ENCODE data around the gene CPTP.
A peak's percentile ranks its signal among the peaks of the same experiment; 100 is the strongest.

Gene CPTP

GRCh38 chr1:1291023-1291528 lies 33.5 kb upstream of the CPTP start:
- no peak for TF ChIP-seq CTCF (IDR thresholded peaks at IDR 0.05; ENCODE audit: unreplicated experiment in 3 of 3)
- H3K27me3 Mint-ChIP-seq (ENCODE audit: low read depth), result no peaks in the 10 kb centered on the region
- no peak overlapping the region for H3K27ac Mint-ChIP-seq
- H3K4me1 Mint-ChIP-seq, result no peaks in the 10 kb centered on the region
- H3K9me3 Mint-ChIP-seq, result no peaks in the 10 kb centered on the region
- no peaks in the 10 kb centered on the region for H3K36me3 Mint-ChIP-seq (ENCODE audit: low read depth)
- H3K4me3 Mint-ChIP-seq, result no peak overlapping the region

- Mint-ChIP-seq H3K4me3 (no peak overlapping the region), H3K36me3 (ENCODE audit: low read depth) (no peaks in the 10 kb centered on the region), H3K27me3 (ENCODE audit: low read depth) (no peaks in the 10 kb centered on the region), H3K4me1 (no peaks in the 10 kb centered on the region), H3K27ac (no peak overlapping the region), H3K9me3 (no peaks in the 10 kb centered on the region)
- peak; percentile 70 to 83 (median 70) for TF ChIP-seq CTCF (IDR thresholded peaks at IDR 0.05; ENCODE audit: unreplicated experiment in 3 of 3)
Measured at GRCh38 chr1:1291548-1292441, 32.8 kb upstream of the CPTP start.

- Mint-ChIP-seq H3K4me1 (no peaks in the 10 kb centered on the region), H3K27ac (no peak overlapping the region), H3K4me3 (no peak overlapping the region), H3K27me3 (ENCODE audit: low read depth) (no peaks in the 10 kb centered on the region), H3K36me3 (ENCODE audit: low read depth) (no peaks in the 10 kb centered on the region), H3K9me3 (no peaks in the 10 kb centered on the region)
- no peak for TF ChIP-seq CTCF (IDR thresholded peaks at IDR 0.05; ENCODE audit: unreplicated experiment in 3 of 3)
Measured at GRCh38 chr1:1292442-1292779, 32.2 kb upstream of the CPTP start.

GRCh38 chr1:1292851-1293250 lies 31.8 kb upstream of the CPTP start:
- no peaks in the 10 kb centered on the region for H3K4me1 Mint-ChIP-seq
- no peak for TF ChIP-seq CTCF (IDR thresholded peaks at IDR 0.05; ENCODE audit: unreplicated experiment in 3 of 3)
- H3K27me3 Mint-ChIP-seq (ENCODE audit: low read depth), result no peaks in the 10 kb centered on the region
- H3K36me3 Mint-ChIP-seq (ENCODE audit: low read depth), result no peaks in the 10 kb centered on the region
- H3K4me3 Mint-ChIP-seq, result no peak overlapping the region
- H3K9me3 Mint-ChIP-seq, result no peaks in the 10 kb centered on the region
- H3K27ac Mint-ChIP-seq, result no peak overlapping the region

GRCh38 chr1:1293263-1294249 lies 31.0 kb upstream of the CPTP start:
- TF ChIP-seq CTCF (IDR thresholded peaks at IDR 0.05; ENCODE audit: unreplicated experiment in 3 of 3), result no peak
- Mint-ChIP-seq H3K27ac (no peak overlapping the region), H3K27me3 (ENCODE audit: low read depth) (no peaks in the 10 kb centered on the region), H3K4me3 (no peak overlapping the region), H3K4me1 (no peaks in the 10 kb centered on the region), H3K36me3 (ENCODE audit: low read depth) (no peaks in the 10 kb centered on the region), H3K9me3 (no peaks in the 10 kb centered on the region)

Measured in nephron (organoid).